HL-60 (cell line): ENCODE data around the gene EPN1.

ENCODE experiments used
- DNase-seq, 2 experiments: peaks; one replicate each; pipeline ENCODE4 v3.0.0-alpha.2; 2010 to 2020; ENCODE audit warnings: low read depth in 1 of 2, low spot score in 1 of 2
- H3K27ac ChIP-seq: fragments of 250-450 bp; sonication (Bioruptor Pico); replicated peaks from 2 replicates; pipeline ENCODE4 v1.5.1; 2020; ENCODE audit warnings: mild to moderate bottlenecking, moderate library complexity
- H3K27me3 ChIP-seq: fragments of 250-450 bp; sonication (Bioruptor Pico); 2 replicates; pipeline ENCODE4 v1.5.1; 2021; ENCODE audit warnings: mild to moderate bottlenecking, moderate library complexity; ENCODE audit not compliant: insufficient read depth, poor library complexity, severe bottlenecking
- H3K4me3 ChIP-seq: replicated peaks from 2 replicates; pipeline ENCODE4 v1.5.1; 2011; ENCODE audit warnings: mild to moderate bottlenecking, control low read depth, low read length; ENCODE audit not compliant: insufficient read depth
- CTCF ChIP-seq: IDR thresholded peaks from one replicate; pipeline ENCODE4 v1.5.1; 2011; ENCODE audit warnings: low read length, control low read depth, inconsistent platforms; ENCODE audit not compliant: insufficient read depth
- GABPA ChIP-seq: IDR thresholded peaks from 2 replicates; pipeline ENCODE4 v1.6.1; 2012; ENCODE audit warnings: low read depth
- POLR2AphosphoS5 ChIP-seq: IDR thresholded peaks from 2 replicates; pipeline ENCODE4 v1.6.1; 2012; ENCODE audit warnings: low read depth
- REST ChIP-seq: IDR thresholded peaks from 2 replicates; pipeline ENCODE4 v1.6.1; 2012; ENCODE audit warnings: low read depth; ENCODE audit not compliant: insufficient replicate concordance
- SPI1 ChIP-seq: IDR thresholded peaks from 2 replicates; pipeline ENCODE4 v1.6.1; 2012; ENCODE audit warnings: low read depth, mild to moderate bottlenecking, borderline replicate concordance

The EPN1 gene

GRCh38 chr19:55687281-55688201 lies 12.5 kb downstream of the EPN1 start:
- no peaks in the 10 kb centered on the region for H3K27me3 ChIP-seq
- no peak overlapping the region for H3K4me3 ChIP-seq
- no peak for DNase-seq
- H3K27ac ChIP-seq = no peak overlapping the region
- TF ChIP-seq POLR2AphosphoS5 (no peak), CTCF (no peak), SPI1 (no peak), GABPA (no peak)

GRCh38 chr19:55688422-55689218 lies 13.6 kb downstream of the EPN1 start:
- DNase-seq = no peak
- Histone ChIP-seq H3K27me3 (no peaks in the 10 kb centered on the region), H3K27ac (no peak overlapping the region), H3K4me3 (no peak overlapping the region)
- TF ChIP-seq REST (no peak), SPI1 (no peak), CTCF (no peak), POLR2AphosphoS5 (no peak), GABPA (no peak)

- Histone ChIP-seq H3K27me3 (no peaks in the 10 kb centered on the region), H3K27ac (no peak overlapping the region), H3K4me3 (no peak overlapping the region)
- TF ChIP-seq REST = no peak
- TF ChIP-seq GABPA = no peak
- TF ChIP-seq SPI1 = no peak
- no peak for TF ChIP-seq CTCF
- no peak for TF ChIP-seq POLR2AphosphoS5
- DNase-seq = no peak
These were observed 14.5 kb downstream of the EPN1 start for GRCh38 chr19:55689411-55690108.
